HepG2 (cell line): ENCODE data around the gene CARD9. TPM values are rescaled to one million over a fixed set of nuclear protein-coding genes. Genes with fewer than 3 reads are reported as not detected.

Experiments
- CAMTA2 ChIP-seq: sonication (generic); formaldehyde crosslinking; IDR thresholded peaks from 2 replicates; pipeline ENCODE4 v1.4.0; 2020; ENCODE audit warnings: mild to moderate bottlenecking, missing genetic modification reagents, borderline replicate concordance
- KDM2A ChIP-seq: sonication (generic); formaldehyde crosslinking; IDR thresholded peaks from 2 replicates; pipeline ENCODE4 v1.4.0; 2020; ENCODE audit warnings: low read depth, missing genetic modification reagents, borderline replicate concordance
- KLF12 ChIP-seq: sonication (generic); formaldehyde crosslinking; IDR thresholded peaks from 2 replicates; pipeline ENCODE4 v1.4.0; 2020; ENCODE audit warnings: missing genetic modification reagents, borderline replicate concordance
- MEF2D ChIP-seq: sonication (generic); formaldehyde crosslinking; IDR thresholded peaks from 2 replicates; pipeline ENCODE4 v1.5.1; 2020; ENCODE audit warnings: mild to moderate bottlenecking, missing genetic modification reagents
- MIXL1 ChIP-seq: IDR thresholded peaks from 2 replicates; pipeline ENCODE4 v1.6.1; 2016
- NFIC ChIP-seq: IDR thresholded peaks from 2 replicates; pipeline ENCODE4 v1.6.1; 2012; ENCODE audit warnings: mild to moderate bottlenecking, low read length, inconsistent platforms
- PAX8 ChIP-seq: sonication (generic); formaldehyde crosslinking; IDR thresholded peaks from 2 replicates; pipeline ENCODE4 v1.8.0; 2022; ENCODE audit warnings: mild to moderate bottlenecking, missing genetic modification reagents, borderline replicate concordance
- TCF7L2 ChIP-seq: IDR thresholded peaks from 2 replicates; pipeline ENCODE4 v1.6.1; 2011; ENCODE audit warnings: mild to moderate bottlenecking, low read depth, low read length, moderate library complexity
- XBP1 ChIP-seq: sonication (generic); formaldehyde crosslinking; IDR thresholded peaks from 2 replicates; pipeline ENCODE4 v1.5.0; 2020; ENCODE audit warnings: missing genetic modification reagents
- ZFP41 ChIP-seq: sonication (generic); formaldehyde crosslinking; IDR thresholded peaks from 2 replicates; pipeline ENCODE4 v1.4.0; 2020; ENCODE audit warnings: mild to moderate bottlenecking, missing genetic modification reagents, borderline replicate concordance
- ZNF432 ChIP-seq: sonication (generic); formaldehyde crosslinking; IDR thresholded peaks from 2 replicates; pipeline ENCODE4 v1.5.0; 2020; ENCODE audit warnings: missing genetic modification reagents, mild to moderate bottlenecking, borderline replicate concordance
- ZNF790 ChIP-seq: sonication (generic); formaldehyde crosslinking; IDR thresholded peaks from 2 replicates; pipeline ENCODE4 v1.8.0; 2022; ENCODE audit warnings: missing genetic modification reagents, mild to moderate bottlenecking, borderline replicate concordance
- polyA plus RNA-seq, 8 experiments: library from polyadenylated mRNA; depleted of rRNA in 3 of 8; stranded (reverse) in 7 of 8; unstranded in 1 of 8; fragments of >200 nt; fragmentation: Illumina TruSeq in 4 of 8; extraction: Trizol in 4 of 8; gene quantifications; 2 replicates each; pipeline versions ENCODE4 v1.2.1 to v1.2.3, GENCODE V29; 2011 to 2016; ENCODE audit warnings: low read depth in 4 of 8, missing spikeins in 1 of 8, mixed read lengths in 1 of 8; ENCODE audit not compliant: insufficient read depth in 1 of 8
- total RNA-seq, 5 experiments: library from RNA; depleted of rRNA; stranded (reverse); fragments of >200 nt; fragmentation: Illumina TruSeq; extraction: Trizol; gene quantifications; 2 replicates each; pipeline ENCODE4 v1.2.3, GENCODE V29; 2016; ENCODE audit warnings: low read depth in 1 of 5
- TF ChIP-seq, protein P1 (sequence below): sonication (generic); formaldehyde crosslinking; IDR thresholded peaks from 2 replicates; pipeline ENCODE4 v1.4.0; 2020; ENCODE audit warnings: missing genetic modification reagents
- TF ChIP-seq, protein P2 (sequence below): IDR thresholded peaks from 2 replicates; pipeline ENCODE4 v1.6.1; 2016; ENCODE audit warnings: low read depth, control low read depth
- TF ChIP-seq, protein P3 (sequence below): sonication (generic); formaldehyde crosslinking; IDR thresholded peaks from 2 replicates; pipeline ENCODE4 v1.4.0; 2020; ENCODE audit warnings: missing genetic modification reagents, borderline replicate concordance
- TF ChIP-seq, protein P4 (sequence below): fragments of 450-650 bp; IDR thresholded peaks from 2 replicates; pipeline ENCODE4 v1.6.1; 2016
- TF ChIP-seq, protein P5 (sequence below): sonication (generic); formaldehyde crosslinking; IDR thresholded peaks from 2 replicates; pipeline ENCODE4 v1.4.0; 2020; ENCODE audit warnings: mild to moderate bottlenecking, missing genetic modification reagents

The CARD9 gene
- total and polyA plus RNA-seq, 2 of the 13 experiments (the other 11 are each of a cell fraction or from before 2014, with no cell fraction given), result 3.3 to 7.4 TPM

DNA sequence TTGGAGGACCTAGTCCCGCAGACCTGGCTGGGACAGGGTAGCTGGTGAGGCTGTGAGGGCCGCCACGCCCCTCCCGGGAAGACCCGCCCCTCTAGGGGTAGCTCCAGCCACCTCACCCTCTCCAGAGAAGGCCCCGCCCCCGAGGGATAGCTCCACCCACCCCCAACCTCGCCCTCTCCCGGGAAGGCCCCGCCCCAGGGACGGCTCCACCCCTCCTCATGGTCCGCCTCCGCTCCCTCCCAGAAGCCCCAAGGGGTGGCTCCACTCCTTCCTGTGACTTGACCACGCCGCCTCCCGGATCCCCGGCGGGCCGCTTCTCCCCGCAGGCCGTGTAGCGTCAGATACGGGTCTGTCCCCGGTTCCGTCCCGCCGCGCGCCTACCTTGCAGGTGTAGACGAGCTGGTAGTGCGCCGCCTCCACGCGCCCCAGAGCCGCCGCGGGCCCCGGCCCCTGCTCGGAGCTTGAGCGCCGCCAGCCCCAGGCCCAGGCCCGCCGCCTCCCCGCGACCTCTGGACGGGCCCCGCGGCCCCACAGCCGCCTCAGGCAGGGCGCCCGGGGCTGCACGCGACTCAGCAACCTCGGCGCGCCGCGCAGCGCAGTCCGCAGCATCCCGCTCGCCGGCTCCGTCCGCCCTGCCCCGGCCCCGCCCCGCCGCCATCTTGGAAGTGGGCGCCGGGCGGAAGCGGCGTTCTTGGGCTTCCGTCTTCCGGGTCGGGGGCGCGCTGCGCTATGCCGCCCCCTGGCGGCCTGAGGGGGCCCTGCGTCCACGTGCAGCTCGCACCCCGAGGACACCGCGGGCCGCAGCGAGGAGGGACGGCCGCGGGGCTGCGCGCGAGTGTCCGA, 10.1 kb downstream of the CARD9 start, which contains the start of gene DNLZ (continued):
- TF ChIP-seq, protein P1, sequence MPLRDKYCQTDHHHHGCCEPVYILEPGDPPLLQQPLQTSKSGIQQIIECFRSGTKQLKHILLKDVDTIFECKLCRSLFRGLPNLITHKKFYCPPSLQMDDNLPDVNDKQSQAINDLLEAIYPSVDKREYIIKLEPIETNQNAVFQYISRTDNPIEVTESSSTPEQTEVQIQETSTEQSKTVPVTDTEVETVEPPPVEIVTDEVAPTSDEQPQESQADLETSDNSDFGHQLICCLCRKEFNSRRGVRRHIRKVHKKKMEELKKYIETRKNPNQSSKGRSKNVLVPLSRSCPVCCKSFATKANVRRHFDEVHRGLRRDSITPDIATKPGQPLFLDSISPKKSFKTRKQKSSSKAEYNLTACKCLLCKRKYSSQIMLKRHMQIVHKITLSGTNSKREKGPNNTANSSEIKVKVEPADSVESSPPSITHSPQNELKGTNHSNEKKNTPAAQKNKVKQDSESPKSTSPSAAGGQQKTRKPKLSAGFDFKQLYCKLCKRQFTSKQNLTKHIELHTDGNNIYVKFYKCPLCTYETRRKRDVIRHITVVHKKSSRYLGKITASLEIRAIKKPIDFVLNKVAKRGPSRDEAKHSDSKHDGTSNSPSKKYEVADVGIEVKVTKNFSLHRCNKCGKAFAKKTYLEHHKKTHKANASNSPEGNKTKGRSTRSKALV (CRISPR knock-in tag), result peak; percentile 68; the same call in 1 of the 2 replicates
- TF ChIP-seq ZNF790 (CRISPR knock-in tag) (no peak), XBP1 (CRISPR knock-in tag) (no peak), TCF7L2 (no peak), MIXL1 (CRISPR knock-in tag) (0 out of 2 replicates have a peak, but pooled peaks have one; percentile 23), ZFP41 (CRISPR knock-in tag) (no peak), CAMTA2 (CRISPR knock-in tag) (no peak), NFIC (no peak), ZNF432 (CRISPR knock-in tag) (no peak), MEF2D (CRISPR knock-in tag) (no peak), PAX8 (peak; percentile 94; the same call in 1 of the 2 replicates), KLF12 (peak; percentile 97), KDM2A (peak; percentile 98)
- TF ChIP-seq, protein P2, sequence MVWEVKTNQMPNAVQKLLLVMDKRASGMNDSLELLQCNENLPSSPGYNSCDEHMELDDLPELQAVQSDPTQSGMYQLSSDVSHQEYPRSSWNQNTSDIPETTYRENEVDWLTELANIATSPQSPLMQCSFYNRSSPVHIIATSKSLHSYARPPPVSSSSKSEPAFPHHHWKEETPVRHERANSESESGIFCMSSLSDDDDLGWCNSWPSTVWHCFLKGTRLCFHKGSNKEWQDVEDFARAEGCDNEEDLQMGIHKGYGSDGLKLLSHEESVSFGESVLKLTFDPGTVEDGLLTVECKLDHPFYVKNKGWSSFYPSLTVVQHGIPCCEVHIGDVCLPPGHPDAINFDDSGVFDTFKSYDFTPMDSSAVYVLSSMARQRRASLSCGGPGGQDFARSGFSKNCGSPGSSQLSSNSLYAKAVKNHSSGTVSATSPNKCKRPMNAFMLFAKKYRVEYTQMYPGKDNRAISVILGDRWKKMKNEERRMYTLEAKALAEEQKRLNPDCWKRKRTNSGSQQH (CRISPR knock-in tag), result no peak
- TF ChIP-seq, protein P3, sequence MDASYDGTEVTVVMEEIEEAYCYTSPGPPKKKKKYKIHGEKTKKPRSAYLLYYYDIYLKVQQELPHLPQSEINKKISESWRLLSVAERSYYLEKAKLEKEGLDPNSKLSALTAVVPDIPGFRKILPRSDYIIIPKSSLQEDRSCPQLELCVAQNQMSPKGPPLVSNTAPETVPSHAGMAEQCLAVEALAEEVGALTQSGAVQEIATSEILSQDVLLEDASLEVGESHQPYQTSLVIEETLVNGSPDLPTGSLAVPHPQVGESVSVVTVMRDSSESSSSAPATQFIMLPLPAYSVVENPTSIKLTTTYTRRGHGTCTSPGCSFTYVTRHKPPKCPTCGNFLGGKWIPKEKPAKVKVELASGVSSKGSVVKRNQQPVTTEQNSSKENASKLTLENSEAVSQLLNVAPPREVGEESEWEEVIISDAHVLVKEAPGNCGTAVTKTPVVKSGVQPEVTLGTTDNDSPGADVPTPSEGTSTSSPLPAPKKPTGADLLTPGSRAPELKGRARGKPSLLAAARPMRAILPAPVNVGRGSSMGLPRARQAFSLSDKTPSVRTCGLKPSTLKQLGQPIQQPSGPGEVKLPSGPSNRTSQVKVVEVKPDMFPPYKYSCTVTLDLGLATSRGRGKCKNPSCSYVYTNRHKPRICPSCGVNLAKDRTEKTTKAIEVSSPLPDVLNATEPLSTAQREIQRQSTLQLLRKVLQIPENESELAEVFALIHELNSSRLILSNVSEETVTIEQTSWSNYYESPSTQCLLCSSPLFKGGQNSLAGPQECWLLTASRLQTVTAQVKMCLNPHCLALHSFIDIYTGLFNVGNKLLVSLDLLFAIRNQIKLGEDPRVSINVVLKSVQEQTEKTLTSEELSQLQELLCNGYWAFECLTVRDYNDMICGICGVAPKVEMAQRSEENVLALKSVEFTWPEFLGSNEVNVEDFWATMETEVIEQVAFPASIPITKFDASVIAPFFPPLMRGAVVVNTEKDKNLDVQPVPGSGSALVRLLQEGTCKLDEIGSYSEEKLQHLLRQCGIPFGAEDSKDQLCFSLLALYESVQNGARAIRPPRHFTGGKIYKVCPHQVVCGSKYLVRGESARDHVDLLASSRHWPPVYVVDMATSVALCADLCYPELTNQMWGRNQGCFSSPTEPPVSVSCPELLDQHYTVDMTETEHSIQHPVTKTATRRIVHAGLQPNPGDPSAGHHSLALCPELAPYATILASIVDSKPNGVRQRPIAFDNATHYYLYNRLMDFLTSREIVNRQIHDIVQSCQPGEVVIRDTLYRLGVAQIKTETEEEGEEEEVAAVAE, result peak; percentile 5; the same call in 1 of the 2 replicates
- TF ChIP-seq, protein P4, sequence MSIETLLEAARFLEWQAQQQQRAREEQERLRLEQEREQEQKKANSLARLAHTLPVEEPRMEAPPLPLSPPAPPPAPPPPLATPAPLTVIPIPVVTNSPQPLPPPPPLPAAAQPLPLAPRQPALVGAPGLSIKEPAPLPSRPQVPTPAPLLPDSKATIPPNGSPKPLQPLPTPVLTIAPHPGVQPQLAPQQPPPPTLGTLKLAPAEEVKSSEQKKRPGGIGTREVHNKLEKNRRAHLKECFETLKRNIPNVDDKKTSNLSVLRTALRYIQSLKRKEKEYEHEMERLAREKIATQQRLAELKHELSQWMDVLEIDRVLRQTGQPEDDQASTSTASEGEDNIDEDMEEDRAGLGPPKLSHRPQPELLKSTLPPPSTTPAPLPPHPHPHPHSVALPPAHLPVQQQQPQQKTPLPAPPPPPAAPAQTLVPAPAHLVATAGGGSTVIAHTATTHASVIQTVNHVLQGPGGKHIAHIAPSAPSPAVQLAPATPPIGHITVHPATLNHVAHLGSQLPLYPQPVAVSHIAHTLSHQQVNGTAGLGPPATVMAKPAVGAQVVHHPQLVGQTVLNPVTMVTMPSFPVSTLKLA, result peak; percentile 47; the same call in 1 of the 2 replicates
- TF ChIP-seq, protein P5, sequence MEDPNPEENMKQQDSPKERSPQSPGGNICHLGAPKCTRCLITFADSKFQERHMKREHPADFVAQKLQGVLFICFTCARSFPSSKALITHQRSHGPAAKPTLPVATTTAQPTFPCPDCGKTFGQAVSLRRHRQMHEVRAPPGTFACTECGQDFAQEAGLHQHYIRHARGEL (CRISPR knock-in tag), result no peak
